T47D (cell line): ENCODE results near the gene RIBC2.

ENCODE experiments used
- DNase-seq, 2 experiments: peaks; one replicate each; pipeline versions ENCODE4 v3.0.0 to v3.0.0-alpha.2; 2011 to 2012; ENCODE audit warnings: low read depth in 1 of 2, low spot score in 1 of 2
- JUND ChIP-seq: IDR thresholded peaks from 2 replicates; pipeline ENCODE4 v1.6.1; 2012; ENCODE audit warnings: low read depth
- in situ Hi-C: cut with HindIII; loops from 2 replicates; pipeline ENCODE4 v1.10.0; 2016; ENCODE audit warnings: low sequenced_read_pairs, low pct_unique_long_range_greater_than_20kb

The RIBC2 gene

DNA sequence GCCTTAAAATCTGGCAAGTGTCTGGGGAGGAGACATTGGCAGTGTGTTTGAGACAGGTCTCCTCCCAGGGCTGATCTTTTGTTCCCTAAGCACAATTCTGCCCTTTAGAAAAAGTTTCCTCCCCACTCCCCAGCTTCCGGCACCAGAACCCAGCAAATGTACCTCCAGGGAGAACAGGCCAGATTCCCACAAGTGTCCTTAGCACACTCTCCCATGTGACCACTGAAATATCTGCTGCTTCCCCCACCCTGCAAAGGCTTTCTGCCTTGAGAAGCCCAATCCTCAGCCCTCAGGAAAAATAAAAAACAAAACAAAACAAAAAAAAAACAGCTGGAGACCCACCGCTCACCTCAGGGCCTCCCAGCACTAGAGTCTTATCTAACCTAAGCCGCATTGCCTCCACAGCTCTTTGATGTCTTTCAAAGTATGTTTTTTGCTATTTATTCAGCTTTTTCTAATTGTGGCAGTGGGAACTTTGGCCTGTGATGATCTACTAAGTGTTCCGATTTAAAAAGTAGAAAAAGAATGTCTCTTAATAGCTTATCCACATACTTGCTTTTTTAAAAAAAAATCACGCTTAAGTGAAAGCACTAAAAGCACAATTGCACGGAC lies 60.2 kb downstream of the RIBC2 start:
- in situ Hi-C loops, result no loop called here
- no peak for TF ChIP-seq JUND
- DNase-seq, result no peak

DNA sequence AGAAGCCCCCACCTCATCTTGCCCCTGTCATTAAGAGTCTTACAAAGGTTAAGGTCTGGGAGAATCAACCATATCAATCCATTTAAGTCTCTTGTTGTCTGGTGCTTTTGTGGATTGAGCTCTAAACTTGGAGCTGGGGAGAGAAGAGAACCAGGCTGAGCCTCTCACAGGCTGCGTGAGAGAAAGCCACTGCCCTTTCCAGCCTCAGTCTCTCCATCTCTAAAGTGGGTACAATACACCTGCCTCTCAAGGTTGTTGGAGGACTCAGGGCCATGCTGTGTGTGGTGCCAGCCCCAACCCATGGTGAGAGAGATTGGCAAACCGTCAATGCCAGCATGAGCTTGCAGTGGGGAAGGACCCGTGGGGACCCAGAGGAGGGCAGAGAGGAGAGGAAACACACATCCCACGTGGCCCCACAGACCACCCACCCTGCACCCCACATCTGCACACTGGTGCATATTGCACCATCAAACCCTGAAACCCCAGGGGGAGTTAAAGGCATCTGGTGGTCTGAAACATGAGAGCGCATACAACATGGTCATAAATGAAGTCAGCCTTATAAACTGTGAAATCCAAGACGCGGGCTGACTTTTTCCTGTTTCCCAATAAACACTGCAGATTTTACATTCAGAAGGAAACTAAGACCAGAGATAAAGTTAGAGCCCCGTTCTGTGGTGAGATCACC lies 61.7 kb downstream of the RIBC2 start:
- in situ Hi-C loops, result no loop called here

DNA sequence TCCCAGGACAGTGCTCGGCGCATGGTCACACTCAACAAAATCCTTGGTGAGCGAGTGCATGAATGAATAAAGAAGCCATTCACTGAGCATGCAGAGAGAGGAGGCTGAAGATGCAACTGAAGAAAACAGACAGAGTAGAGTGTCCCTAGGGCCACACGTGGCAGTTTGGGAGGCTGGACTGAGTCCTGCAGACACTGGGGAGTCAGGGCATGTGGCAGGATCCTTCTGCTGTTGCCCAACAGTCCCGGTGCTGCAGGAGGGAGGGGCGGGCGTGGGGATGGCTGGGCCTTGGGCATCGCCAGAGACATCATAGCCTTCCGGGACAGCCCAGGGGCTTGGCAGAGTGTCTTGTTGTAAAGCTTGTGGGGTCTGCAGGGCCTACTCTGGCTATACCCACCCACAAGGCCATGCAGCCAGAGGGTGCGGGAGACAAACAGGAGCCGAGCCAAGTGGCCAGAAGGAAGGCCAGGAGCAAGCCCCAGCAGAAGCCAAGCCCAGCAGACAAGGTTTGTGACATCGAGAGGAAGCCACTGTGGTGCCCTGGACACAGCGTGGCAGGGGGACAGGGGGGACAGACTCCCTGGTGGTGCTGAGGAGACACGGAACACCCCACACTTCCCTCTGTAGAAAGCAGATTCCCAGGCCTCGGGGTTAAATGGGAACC lies 62.5 kb downstream of the RIBC2 start:
- in situ Hi-C loops, result no loop called here
- no peak for DNase-seq

More for the DNA sequence above, 61.7 kb downstream of the RIBC2 start:
- DNase-seq, result no peak
- no peak for TF ChIP-seq JUND

DNA sequence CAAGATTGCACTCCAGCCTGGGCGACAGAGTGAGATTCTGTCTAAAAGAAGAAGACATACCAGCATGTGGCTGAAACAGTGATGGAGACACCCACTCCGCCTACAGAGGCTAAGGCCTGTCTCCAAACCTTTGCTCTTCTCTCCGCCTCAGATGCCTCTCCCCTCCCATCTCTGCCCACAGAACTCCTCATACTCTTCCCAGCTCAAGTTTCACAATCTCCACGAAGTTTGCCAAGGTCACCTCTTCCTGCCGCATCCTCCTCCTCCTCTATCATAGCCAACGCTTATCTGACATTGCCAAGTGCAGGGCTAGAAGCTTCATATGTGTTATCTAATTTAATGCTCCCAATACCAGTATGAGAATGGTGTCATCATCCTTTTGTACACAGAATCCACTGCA lies 63.3 kb downstream of the RIBC2 start:
- DNase-seq, result no peak
- in situ Hi-C loops, result no loop called here
- TF ChIP-seq JUND, result no peak

More for the DNA sequence above, 62.5 kb downstream of the RIBC2 start:
- no peak for TF ChIP-seq JUND

DNA sequence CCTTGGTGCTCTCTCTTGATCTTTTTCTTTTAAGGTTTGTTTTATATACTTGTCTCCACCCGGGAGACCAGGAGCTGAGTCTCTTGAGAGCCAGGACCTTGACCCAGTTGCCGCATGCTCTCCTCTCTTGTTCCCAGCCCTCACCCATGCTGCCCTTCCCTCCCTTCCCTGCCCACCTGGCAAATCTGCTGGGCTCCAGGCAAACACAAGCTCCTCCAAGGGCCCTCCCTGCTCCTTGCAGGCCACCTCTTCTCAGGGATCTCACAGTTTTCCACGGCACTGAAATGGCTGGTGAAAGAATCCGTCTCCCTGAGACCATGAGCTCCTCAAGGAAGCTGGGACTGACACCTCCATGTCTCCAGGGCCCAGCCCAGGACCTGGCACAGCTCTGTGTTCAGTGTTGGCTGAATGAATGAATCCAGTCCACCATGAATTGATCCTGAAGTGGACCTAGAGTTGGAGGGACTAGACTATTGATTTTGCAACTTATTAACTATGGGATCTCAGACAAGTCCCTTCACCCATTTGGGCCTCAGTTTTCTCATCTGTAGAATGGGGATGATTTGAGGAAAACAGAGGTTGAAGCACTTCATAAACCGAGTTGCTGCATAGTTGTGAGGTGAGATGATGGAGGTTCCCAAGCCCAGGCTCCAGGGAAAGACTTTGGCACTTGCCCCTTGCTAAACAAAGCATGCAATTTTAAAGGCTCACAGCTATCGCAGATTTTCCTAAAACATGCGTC lies 64.0 kb downstream of the RIBC2 start:
- in situ Hi-C loops, result no loop called here
- no peak for DNase-seq
- no peak for TF ChIP-seq JUND

DNA sequence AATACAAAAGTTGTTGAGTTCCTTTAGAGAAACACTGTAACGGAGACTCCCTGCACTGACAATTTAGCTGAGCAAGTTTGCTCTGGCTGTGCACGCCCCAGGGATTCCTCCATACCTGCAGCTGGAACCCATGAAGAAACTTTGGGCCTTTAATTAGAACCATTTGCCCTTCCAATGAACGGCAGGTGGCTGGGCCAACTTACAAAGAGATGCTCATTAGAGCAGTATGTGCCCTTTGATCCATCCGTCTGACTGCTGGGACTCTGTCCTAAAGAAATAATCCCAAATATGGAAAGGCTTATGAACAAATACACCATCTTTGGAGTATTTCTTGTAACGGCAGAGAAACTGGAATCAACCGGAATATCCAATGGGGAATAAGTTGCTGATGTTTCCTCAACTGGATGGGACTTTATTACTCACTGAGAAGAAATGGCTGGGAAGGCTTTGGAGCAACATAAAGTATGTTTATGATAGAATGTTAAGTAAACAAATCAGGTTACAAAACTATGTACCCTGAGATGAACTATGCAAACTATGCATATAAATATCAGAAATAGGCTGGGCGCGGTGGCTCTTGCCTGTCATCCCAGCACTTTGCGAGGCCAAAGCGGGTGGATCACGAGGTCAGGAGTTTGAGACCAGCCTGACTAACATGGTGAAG lies 64.7 kb downstream of the RIBC2 start:
- in situ Hi-C loops, result no loop called here
- no peak for TF ChIP-seq JUND
- DNase-seq, result peak in 1 of 2 experiments; percentile 46

DNA sequence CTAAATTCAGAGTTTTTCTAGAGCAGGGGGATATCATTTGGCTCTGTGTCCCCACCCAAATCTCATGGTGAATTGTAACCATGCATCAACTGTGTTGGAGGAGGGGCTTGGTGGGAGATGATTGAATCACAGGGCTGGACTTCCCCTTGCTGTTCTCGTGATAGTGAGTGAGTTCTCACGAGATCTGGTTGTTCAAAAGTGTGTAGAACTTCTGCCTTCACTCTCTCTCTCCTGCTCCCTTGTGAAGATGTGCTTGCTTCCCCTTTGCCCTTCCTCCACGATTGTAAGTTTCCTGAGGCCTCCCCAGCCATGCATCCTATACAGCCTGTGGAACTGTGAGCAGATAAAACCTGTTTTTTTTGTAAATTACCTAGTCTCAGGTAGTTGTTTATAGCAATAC lies 67.2 kb downstream of the RIBC2 start:
- DNase-seq, result no peak
- in situ Hi-C loops, result no loop called here
- no peak for TF ChIP-seq JUND

DNA sequence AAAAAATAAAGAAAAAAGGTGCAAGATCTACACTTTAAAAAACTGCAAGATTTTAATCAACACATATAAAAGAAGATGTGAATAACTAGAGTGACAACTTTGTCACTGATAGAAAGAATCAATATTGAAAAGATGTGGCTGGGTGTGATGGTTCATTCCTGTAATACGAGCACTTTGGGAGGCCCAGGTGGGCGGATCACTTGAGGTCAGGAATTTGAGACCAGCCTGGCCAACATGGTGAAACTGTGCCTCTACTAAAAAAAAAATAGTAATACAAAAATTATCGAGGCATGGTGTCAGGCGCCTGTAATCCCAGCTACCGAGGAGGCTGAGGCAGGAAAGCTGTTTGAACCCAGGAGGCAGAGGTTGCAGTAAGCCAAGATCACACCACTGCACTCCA lies 68.2 kb downstream of the RIBC2 start:
- TF ChIP-seq JUND, result no peak
- in situ Hi-C loops, result no loop called here
- no peak for DNase-seq
